IPS DF 19.7 (cell line): ENCODE results near the gene DKK3.

Experiments
- DNase-seq: peaks from one replicate; pipeline ENCODE4 v3.0.0-alpha.2; 2013; ENCODE audit warnings: low read depth, low spot score

DKK3 gene

GRCh38 chr11:12005476-12005875 is 3.0 kb downstream of the DKK3 start:
- no peak for DNase-seq

- no peak for DNase-seq
These were observed 3.4 kb downstream of the DKK3 start for GRCh38 chr11:12005061-12005460.

- no peak for DNase-seq
These were observed 4.6 kb downstream of the DKK3 start for GRCh38 chr11:12003815-12004214.

- no peak for DNase-seq
These were observed 5.1 kb downstream of the DKK3 start for GRCh38 chr11:12003336-12003735.

GRCh38 chr11:12001186-12001585 is 7.2 kb downstream of the DKK3 start:
- no peak for DNase-seq

- DNase-seq: no peak
These were observed 10.2 kb downstream of the DKK3 start for GRCh38 chr11:11998091-11998781.

GRCh38 chr11:11997049-11997322 is 11.4 kb downstream of the DKK3 start:
- DNase-seq: no peak

- no peak for DNase-seq
These were observed 11.9 kb downstream of the DKK3 start for GRCh38 chr11:11996321-11997048.

GRCh38 chr11:11995601-11996000 is 12.8 kb downstream of the DKK3 start:
- DNase-seq: no peak

- no peak for DNase-seq
These were observed 14.6 kb downstream of the DKK3 start for GRCh38 chr11:11993839-11994238.

- no peak for DNase-seq
These were observed 15.9 kb downstream of the DKK3 start for GRCh38 chr11:11992257-11993212.

- DNase-seq: no peak
These were observed 18.4 kb downstream of the DKK3 start for GRCh38 chr11:11989774-11990744.

- DNase-seq: no peak
These were observed 19.7 kb downstream of the DKK3 start for GRCh38 chr11:11988681-11989261.

GRCh38 chr11:11988099-11988651 is 20.3 kb downstream of the DKK3 start:
- no peak for DNase-seq

GRCh38 chr11:11987503-11988022 is 20.9 kb downstream of the DKK3 start:
- DNase-seq: no peak

GRCh38 chr11:11985954-11986949 is 22.2 kb downstream of the DKK3 start:
- DNase-seq: no peak

GRCh38 chr11:11985016-11985715 is 23.3 kb downstream of the DKK3 start:
- no peak for DNase-seq

GRCh38 chr11:11984563-11984962 is 23.9 kb downstream of the DKK3 start:
- DNase-seq: no peak
